ENCODE data around the gene CNN2. TPM values are rescaled to one million over a fixed set of nuclear protein-coding genes. Genes with fewer than 3 reads are reported as not detected.

The CNN2 gene
- total and polyA plus RNA-seq, 5 experiments from 2014 or later = 211 to 693 (median 498) TPM

DNA sequence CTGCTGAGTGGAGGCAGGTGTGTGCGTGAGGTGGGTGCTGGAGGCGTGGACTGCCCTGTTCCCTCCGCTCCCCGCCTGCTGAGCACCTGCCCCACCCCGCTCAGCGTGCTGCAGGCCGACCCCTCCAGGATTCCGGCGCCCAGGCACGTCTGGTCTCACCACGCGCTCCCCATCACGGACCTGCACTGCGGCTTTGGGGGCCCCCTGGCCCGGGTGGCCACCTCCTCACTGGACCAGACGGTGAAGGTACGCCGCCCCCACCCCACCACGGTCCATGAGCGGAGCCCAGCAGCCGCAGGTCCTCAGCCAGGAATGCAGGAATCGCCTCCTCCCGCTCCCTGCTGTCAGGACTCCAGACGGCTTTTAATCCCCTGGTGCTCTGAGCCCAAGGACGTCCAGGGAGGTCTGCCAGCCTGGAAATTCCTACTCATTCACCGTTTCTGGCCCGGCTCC is 36.3 kb upstream of the CNN2 start:
- no peak for DNase-seq
- POLR2A ChIA-PET = interaction anchor here (0.6 kb wide), 1 partner anchor 28 kb away, joined by 6 read pairs; no protein-coding TSS in a partner anchor
- Mint-ChIP-seq H3K9me3 (no peaks in the 10 kb centered on the region), H3K27me3 (no peaks in the 10 kb centered on the region), H3K4me1 (peaks cover 3 to 12% (median 6%) of the 10 kb centered on the region in 4 donors), H3K27ac (peak overlapping the region in 2 of 10 donors; percentile 40 to 57), H3K36me3 (peaks cover 0 to 19% (median 0%) of the 10 kb centered on the region in 3 donors), H3K4me3 (no peak overlapping the region)
- ATAC-seq = no peak

DNA sequence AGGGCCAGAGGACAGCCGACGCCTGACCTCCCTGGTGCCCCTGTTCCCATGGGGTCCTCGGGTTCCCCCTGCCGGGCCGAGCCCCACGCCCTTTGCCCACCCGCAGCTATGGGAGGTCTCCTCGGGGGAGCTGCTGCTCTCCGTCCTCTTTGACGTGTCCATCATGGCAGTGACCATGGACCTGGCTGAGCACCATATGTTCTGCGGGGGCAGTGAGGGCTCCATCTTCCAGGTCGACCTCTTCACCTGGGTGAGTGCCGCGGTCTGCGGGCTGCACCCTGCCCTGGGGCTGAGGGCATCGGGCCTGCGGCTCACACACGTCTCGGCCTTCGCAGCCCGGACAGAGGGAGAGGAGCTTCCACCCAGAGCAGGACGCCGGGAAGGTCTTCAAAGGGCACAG is 35.7 kb upstream of the CNN2 start:
- peaks cover 1 to 8% (median 4%) of the 10 kb centered on the region in 4 donors for H3K4me1 Mint-ChIP-seq
- POLR2A ChIA-PET = interaction anchor here (0.7 kb wide), 1 partner anchor 63 kb away, joined by 3 read pairs; no protein-coding TSS in a partner anchor
- no peaks in the 10 kb centered on the region for H3K27me3 Mint-ChIP-seq
- DNase-seq (no peak), ATAC-seq (no peak)
- H3K27ac Mint-ChIP-seq = peak overlapping the region in 1 of 10 donors; percentile 57
- H3K36me3 Mint-ChIP-seq = peaks cover 0 to 19% (median 0%) of the 10 kb centered on the region in 3 donors
- H3K4me3 Mint-ChIP-seq = no peak overlapping the region
- no peaks in the 10 kb centered on the region for H3K9me3 Mint-ChIP-seq

DNA sequence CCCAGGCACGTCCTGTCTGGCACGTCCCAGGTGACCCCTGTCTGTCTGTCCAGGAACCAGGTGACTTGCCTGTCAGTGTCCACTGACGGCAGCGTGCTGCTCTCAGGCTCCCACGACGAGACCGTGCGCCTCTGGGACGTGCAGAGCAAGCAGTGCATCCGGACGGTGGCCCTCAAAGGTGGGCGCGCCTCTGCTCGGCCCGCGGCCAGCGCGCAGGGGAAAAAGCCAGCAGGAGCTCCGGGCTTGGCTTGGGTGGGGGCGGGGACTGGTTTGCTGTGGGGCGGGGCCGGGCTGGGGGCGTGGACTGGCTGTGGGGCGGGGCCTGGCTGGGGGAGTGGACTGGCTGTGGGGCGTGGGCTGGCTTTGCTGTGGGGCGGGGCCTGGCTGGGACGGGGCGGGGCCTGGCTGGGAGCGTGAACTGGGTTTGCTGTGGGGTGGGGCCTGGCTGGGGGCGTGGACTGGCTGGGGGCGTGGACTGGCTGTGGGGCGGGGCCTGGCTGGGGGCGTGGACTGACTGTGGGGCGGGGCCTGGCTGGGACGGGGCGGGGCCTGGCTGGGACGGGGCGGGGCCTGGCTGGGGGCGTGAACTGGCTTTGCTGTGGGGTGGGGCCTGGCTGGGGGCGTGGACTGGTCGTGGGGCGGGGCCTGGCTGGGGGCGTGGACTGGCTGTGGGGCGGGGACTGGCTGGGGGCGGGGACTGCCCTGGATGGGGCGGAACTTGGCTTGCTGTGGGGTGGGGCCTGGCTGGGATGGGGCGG is 35.1 kb upstream of the CNN2 start:
- Mint-ChIP-seq H3K4me1 (peaks cover 2 to 9% (median 7%) of the 10 kb centered on the region in 4 donors), H3K9me3 (no peaks in the 10 kb centered on the region), H3K36me3 (peaks cover 0 to 19% (median 0%) of the 10 kb centered on the region in 3 donors), H3K27me3 (peaks cover 0 to under 1% (median 0%) of the 10 kb centered on the region in 5 donors), H3K27ac (peak overlapping the region in 2 of 10 donors; percentile 57 to 69), H3K4me3 (no peak overlapping the region)
- POLR2A ChIA-PET = interaction anchor here (0.7 kb wide), 1 partner anchor 64 kb away, joined by 3 read pairs; no protein-coding TSS in a partner anchor
- ATAC-seq (peak; percentile 33 to 58), DNase-seq (peak in 8 of 10 donors; percentile 35 to 73 (median 50))

DNA sequence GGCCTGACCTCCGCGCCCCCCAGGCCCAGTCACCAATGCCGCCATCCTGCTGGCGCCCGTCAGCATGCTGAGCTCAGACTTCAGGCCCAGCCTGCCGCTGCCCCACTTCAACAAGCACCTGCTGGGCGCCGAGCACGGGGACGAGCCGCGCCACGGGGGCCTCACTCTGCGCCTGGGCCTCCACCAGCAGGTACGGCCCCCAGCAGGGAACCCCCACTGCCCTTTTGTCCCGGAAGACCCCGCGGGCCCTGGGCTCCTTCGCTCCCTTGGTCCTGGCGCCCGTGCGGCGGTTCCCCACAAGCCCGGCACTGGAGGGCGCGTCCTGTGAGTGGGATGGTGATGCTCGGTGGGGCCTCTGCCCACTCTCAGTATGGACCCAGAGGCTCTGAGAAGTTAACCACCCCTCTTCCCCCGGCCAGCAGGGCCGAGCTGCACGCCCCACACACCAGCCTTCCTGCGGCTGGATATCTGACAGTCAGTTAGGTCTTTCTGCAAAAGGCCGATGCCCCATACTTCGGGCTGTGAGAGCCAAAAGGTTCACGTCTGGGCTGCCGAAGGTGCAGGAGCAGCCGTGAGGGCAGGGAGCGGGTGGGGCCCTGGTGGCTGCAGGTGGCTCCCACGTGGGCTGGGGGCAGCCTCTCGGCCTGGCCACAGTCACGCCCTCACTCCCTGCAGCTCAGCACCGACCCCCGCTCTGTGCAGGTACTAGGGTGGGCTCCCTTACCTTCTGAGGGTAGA is 34.3 kb upstream of the CNN2 start:
- POLR2A ChIA-PET = no interaction called here
- Mint-ChIP-seq H3K9me3 (no peaks in the 10 kb centered on the region), H3K4me1 (peaks cover 5 to 14% (median 9%) of the 10 kb centered on the region in 4 donors), H3K4me3 (no peak overlapping the region), H3K27ac (peak overlapping the region in 2 of 10 donors; percentile 34 to 48), H3K27me3 (peaks cover 0 to 4% (median 0%) of the 10 kb centered on the region in 5 donors), H3K36me3 (peaks cover 0 to 13% (median 0%) of the 10 kb centered on the region in 3 donors)
- DNase-seq (no peak), ATAC-seq (no peak)

DNA sequence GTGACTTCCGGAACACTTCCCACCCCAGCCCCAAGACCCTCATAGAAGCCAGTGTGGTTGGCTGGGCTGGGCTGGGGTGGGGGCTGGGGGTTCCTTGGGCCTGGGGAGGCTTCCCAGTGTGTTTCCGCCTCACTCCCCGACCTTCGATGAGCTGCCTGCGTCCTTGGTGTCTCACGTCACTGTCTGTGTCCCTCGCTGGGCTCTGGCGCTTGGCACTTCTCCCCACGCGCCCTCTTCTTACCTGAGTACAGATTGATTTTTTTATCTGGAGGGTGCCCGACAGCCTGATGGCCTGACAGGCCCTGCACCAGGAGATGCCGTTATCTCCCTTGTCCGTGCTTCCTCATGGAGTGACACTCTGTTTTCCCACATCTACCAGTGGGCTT is 33.7 kb upstream of the CNN2 start:
- no peak overlapping the region for H3K4me3 Mint-ChIP-seq
- H3K9me3 Mint-ChIP-seq = no peaks in the 10 kb centered on the region
- no peak for DNase-seq
- H3K27me3 Mint-ChIP-seq = peaks cover 0 to 5% (median 0%) of the 10 kb centered on the region in 5 donors
- POLR2A ChIA-PET = interaction anchor here (0.6 to 1.1 kb wide), 2 partner anchors 8 to 194 kb away, joined by 3 read pairs; no protein-coding TSS in a partner anchor
- peaks cover 5 to 15% (median 10%) of the 10 kb centered on the region in 4 donors for H3K4me1 Mint-ChIP-seq
- ATAC-seq = no peak
- peak overlapping the region in 3 of 10 donors; percentile 50 to 80 (median 58) for H3K27ac Mint-ChIP-seq
- peaks cover 0 to 12% (median 0%) of the 10 kb centered on the region in 3 donors for H3K36me3 Mint-ChIP-seq

DNA sequence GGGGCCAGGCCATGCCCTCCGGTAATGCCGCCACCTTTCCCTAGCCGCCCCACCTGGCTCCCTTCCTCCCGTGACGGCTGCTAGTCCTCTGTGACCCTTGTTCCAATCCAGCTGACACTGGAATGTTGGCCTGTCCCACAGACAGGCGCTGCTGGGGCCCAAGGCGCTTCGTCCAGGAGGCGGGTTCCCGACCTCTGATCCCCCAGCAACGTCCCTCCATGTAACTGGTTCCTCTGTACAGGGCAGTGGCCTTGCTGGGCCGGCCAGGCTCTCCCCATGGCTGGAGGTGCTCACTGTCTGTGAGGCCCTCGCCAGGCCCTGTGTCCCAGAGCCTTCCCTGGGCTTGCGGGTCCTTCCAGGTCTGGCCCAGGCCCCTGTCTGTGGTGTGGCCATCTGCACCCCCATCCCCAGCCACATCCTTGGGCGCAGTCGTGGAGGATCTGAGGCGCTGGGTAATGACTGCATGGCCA is 33.0 kb upstream of the CNN2 start:
- ATAC-seq (no peak), DNase-seq (no peak)
- H3K4me1 Mint-ChIP-seq = peaks cover 4 to 20% (median 13%) of the 10 kb centered on the region in 4 donors
- H3K9me3 Mint-ChIP-seq = no peaks in the 10 kb centered on the region
- H3K27me3 Mint-ChIP-seq = peaks cover 0 to 12% (median 0%) of the 10 kb centered on the region in 5 donors
- H3K36me3 Mint-ChIP-seq = peaks cover 0 to 8% (median 0%) of the 10 kb centered on the region in 3 donors
- POLR2A ChIA-PET = interaction anchor here (0.6 to 1.1 kb wide), 2 partner anchors 9 to 194 kb away, joined by 3 read pairs; no protein-coding TSS in a partner anchor
- H3K4me3 Mint-ChIP-seq = no peak overlapping the region
- peak overlapping the region in 4 of 10 donors; percentile 17 to 82 (median 52) for H3K27ac Mint-ChIP-seq

DNA sequence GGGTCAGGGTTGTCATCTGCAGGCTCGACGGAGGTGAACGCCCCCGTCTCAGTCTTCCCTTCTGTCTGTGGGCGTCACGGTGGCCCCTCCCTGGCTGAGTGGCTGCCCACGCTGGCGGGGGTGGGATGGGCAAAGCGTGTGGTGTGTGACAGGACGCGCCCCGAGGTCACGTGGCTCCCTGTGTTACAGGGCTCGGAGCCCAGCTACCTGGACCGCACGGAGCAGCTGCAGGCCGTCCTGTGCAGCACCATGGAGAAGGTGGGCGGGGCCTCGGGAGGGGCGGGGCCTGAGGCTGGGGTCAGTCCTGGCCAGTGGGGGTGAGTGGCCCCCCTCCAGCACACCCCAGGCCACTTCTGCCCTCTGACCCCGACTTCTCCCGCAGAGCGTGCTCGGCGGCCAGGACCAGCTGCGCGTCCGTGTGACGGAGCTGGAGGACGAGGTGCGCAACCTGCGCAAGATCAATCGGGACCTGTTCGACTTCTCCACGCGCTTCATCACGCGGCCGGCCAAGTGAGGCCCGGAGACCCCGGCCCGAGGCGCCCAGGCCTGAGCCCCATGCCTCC is 32.5 kb upstream of the CNN2 start:
- H3K4me3 Mint-ChIP-seq = no peak overlapping the region
- POLR2A ChIA-PET = interaction anchor here (1.1 to 5.4 kb wide), 3 partner anchors 8 to 27 kb away, joined by 3 to 42 read pairs (median 7); partner anchors contain the start of genes RNU6-2, TMEM259 and WDR18
- no peak for ATAC-seq
- peaks cover 4 to 17% (median 13%) of the 10 kb centered on the region in 4 donors for H3K4me1 Mint-ChIP-seq
- peak overlapping the region in 2 of 10 donors; percentile 39 to 82 for H3K27ac Mint-ChIP-seq
- no peak for DNase-seq
- peaks cover 0 to 3% (median 0%) of the 10 kb centered on the region in 9 donors for H3K9me3 Mint-ChIP-seq
- peaks cover 0 to 8% (median 0%) of the 10 kb centered on the region in 3 donors for H3K36me3 Mint-ChIP-seq
- peaks cover 0 to 15% (median 3%) of the 10 kb centered on the region in 5 donors for H3K27me3 Mint-ChIP-seq

DNA sequence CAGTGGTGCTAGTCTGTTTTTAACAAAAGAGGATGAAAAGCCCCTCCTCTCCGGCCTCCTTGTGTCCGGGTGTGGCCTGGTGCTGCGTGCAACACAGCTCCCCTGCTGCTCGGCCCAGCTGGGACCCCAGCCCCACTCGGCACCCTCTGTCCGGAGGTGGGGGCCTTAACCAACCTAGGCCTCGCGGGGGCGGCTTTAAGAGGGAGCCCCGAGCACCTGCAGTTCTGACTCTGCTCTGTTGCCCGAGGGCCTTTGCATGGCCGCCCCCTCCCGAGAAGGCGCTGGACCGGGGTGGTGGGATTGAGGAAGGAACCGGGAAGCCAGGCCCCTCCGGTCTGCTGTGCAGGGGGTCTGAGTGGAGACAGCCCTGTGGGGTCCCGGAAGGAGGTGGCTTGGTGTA is 31.9 kb upstream of the CNN2 start:
- peaks cover 5 to 21% (median 9%) of the 10 kb centered on the region in 5 donors for H3K27me3 Mint-ChIP-seq
- no peak for ATAC-seq
- H3K9me3 Mint-ChIP-seq = peaks cover 0 to 3% (median 0%) of the 10 kb centered on the region in 9 donors
- peaks cover 4 to 20% (median 16%) of the 10 kb centered on the region in 4 donors for H3K4me1 Mint-ChIP-seq
- H3K36me3 Mint-ChIP-seq = peaks cover 0 to 10% (median 0%) of the 10 kb centered on the region in 3 donors
- no peak overlapping the region for H3K4me3 Mint-ChIP-seq
- POLR2A ChIA-PET = interaction anchor here (0.9 to 5.4 kb wide), 5 partner anchors 9 to 95 kb away, joined by 3 to 42 read pairs (median 27); partner anchors contain the start of genes ARHGAP45, RNU6-2, TMEM259 and WDR18
- DNase-seq = no peak
- peak overlapping the region in 1 of 10 donors; percentile 34 for H3K27ac Mint-ChIP-seq

DNA sequence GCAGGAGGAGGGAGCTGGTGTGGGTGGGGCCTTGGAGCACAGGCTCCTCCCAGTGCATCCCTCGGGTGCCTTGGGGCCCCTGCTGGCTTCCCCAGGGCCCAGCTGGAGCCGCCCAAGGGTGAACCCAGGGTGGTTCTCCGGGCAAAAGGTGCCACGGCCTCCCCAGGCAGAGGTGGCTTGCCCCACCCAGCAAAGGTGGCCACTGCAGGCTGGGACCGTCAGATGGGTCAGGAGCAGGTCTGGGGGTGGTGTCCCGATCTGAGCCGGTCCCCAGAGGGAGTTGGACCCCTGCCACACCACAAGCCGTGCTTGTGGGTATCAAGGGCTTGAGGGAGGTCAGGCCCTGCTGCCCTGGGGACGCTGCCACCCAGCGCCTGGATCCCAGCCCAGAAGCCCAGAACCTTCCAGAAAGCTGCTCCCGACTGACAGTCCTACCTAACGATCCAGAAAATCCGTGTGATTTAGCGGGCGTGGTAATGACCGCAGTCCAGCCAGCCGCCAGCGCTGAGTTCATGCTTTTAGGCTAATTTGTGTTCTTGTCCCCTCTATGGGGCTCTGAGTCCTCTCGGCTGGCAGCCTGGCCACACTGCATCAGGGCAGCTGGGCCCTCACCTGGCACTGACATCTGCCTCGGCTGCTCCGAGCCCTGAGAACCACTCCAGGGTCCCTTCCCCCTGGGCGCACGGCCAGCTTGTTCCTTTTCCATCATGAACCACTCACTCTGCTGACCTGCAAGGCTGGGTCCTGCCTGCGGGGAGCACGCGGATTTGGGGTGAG is 31.2 kb upstream of the CNN2 start:
- ATAC-seq (no peak), DNase-seq (no peak)
- Mint-ChIP-seq H3K4me1 (peaks cover 4 to 20% (median 16%) of the 10 kb centered on the region in 4 donors), H3K4me3 (peak overlapping the region in 1 of 10 donors; percentile 10), H3K36me3 (peaks cover 0 to 10% (median 0%) of the 10 kb centered on the region in 3 donors), H3K27me3 (peaks cover 5 to 25% (median 11%) of the 10 kb centered on the region in 5 donors), H3K9me3 (peaks cover 0 to 3% (median 0%) of the 10 kb centered on the region in 9 donors), H3K27ac (peak overlapping the region in 2 of 10 donors; percentile 51 to 75)
- POLR2A ChIA-PET = interaction anchor here (0.5 to 5.4 kb wide), 7 partner anchors 9 to 94 kb away, joined by 3 to 42 read pairs (median 7); partner anchors contain the start of genes ARHGAP45, RNU6-2, TMEM259 and WDR18

DNA sequence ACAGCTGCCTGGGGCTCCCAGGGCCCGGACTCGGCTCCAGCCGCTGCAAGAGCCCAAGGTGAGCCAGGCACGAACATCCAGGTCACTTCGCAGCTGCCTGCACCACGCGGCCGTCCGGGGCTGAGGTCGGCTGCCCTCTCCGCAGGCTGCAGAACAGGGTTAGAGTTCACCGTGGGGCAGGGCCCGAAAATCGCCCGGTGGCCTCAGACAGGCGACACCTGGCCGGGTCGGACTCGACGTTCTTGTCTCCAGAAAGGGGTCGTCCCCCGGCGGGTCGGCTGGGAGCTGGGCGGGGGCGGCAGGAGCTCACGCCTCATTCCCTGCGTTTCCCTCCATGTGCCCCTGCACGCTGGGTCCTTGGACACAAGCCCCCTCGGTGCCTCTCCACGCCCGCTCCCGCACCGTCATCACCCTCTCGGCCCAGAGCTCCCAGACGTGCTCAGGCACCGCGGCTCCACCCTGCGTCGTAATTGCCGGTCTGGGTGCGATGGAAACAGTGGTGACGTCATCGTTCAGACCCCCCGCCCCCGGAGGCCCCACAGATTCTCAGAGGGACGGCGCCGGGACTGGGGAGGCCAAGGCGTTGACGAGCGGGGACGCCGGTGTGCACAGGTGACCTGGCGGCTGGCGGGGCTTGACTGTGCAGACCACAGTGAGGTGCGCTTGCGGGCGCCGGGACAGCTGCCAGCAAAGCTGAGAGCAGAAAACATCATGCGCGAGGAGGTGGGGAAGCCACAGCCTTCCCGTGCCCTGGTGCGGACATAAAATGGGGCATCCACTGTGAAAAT is 30.2 kb upstream of the CNN2 start:
- Mint-ChIP-seq H3K4me1 (peaks cover 6 to 20% (median 19%) of the 10 kb centered on the region in 4 donors), H3K9me3 (peaks cover 0 to 3% (median 0%) of the 10 kb centered on the region in 9 donors), H3K27me3 (peaks cover 5 to 30% (median 11%) of the 10 kb centered on the region in 5 donors), H3K4me3 (peak overlapping the region; percentile 61 to 87 (median 80)), H3K36me3 (peaks cover 0 to 7% (median 0%) of the 10 kb centered on the region in 3 donors), H3K27ac (peak overlapping the region; percentile 51 to 96 (median 94))
- POLR2A ChIA-PET = interaction anchor here (0.8 to 5.4 kb wide), 20 partner anchors 11 to 273 kb away, joined by 3 to 42 read pairs (median 6); partner anchors contain the start of genes ARHGAP45, CIRBP, CNN2 and RNU6-2
- DNase-seq (peak; percentile 55 to 94 (median 86)), ATAC-seq (peak; percentile 84 to 87)

Measured in naive thymus-derived CD8-positive, alpha-beta T cell (primary cell).